K562 (cell line): Measurements from ENCODE around the gene C1QTNF8. TPM values are rescaled to one million over a fixed set of nuclear protein-coding genes. Genes with fewer than 3 reads are reported as not detected.

Source experiments
- KDM5B ChIP-seq: fragments of 200-600 bp; sonication (generic); IDR thresholded peaks from 2 replicates; pipeline ENCODE4 v1.6.1; 2012; ENCODE audit warnings: low read depth, mild to moderate bottlenecking, moderate library complexity, low read length, control low read depth, inconsistent platforms; ENCODE audit not compliant: insufficient replicate concordance
- LCOR ChIP-seq: sonication (generic); formaldehyde crosslinking; IDR thresholded peaks from 2 replicates; pipeline ENCODE4 v1.8.0; 2022; ENCODE audit warnings: mild to moderate bottlenecking, missing genetic modification reagents
- LEF1 ChIP-seq: fragments of 450-650 bp; IDR thresholded peaks from 2 replicates; pipeline ENCODE4 v1.6.1; 2016; ENCODE audit warnings: mild to moderate bottlenecking
- NEUROD1 ChIP-seq: fragments of 150-350 bp; IDR thresholded peaks from 2 replicates; pipeline ENCODE4 v1.6.1; 2014; ENCODE audit warnings: borderline replicate concordance, low read length, low read depth; ENCODE audit not compliant: partially characterized antibody
- TOE1 ChIP-seq, 2 experiments: fragments of 450-650 bp in 1 of 2; sonication (generic) in 1 of 2; formaldehyde crosslinking in 1 of 2; IDR thresholded peaks; 2 replicates each; pipeline versions ENCODE4 v1.7.1 to v1.8.0; 2016 to 2022; ENCODE audit warnings: borderline replicate concordance in 2 of 2, mild to moderate bottlenecking in 2 of 2, antibody characterized with exemption in 1 of 2, inconsistent platforms in 1 of 2, low read depth in 1 of 2, missing genetic modification reagents in 1 of 2, moderate library complexity in 1 of 2
- ZKSCAN3 ChIP-seq: fragments of 250-450 bp; sonication (Bioruptor Pico); IDR thresholded peaks from 2 replicates; pipeline ENCODE4 v1.4.0; 2020
- ZNF518B ChIP-seq: fragments of 250-450 bp; sonication (Bioruptor Pico); IDR thresholded peaks from 2 replicates; pipeline ENCODE4 v1.5.0; 2021; ENCODE audit warnings: mild to moderate bottlenecking, moderate library complexity
- polyA plus RNA-seq, 8 experiments: library from polyadenylated mRNA; depleted of rRNA in 4 of 8; stranded (reverse) in 5 of 8; unstranded in 3 of 8; fragments of >200 nt; fragmentation: Nextera tagmentation in 2 of 8; fragmentation: Illumina TruSeq in 1 of 8; extraction: Ambion mirVana in 2 of 8; extraction: Trizol in 1 of 8; gene quantifications; 2 replicates each; pipeline versions ENCODE4 v1.2.1 to v1.2.3, GENCODE V29; 2011 to 2014; ENCODE audit warnings: inconsistent platforms in 1 of 8, missing spikeins in 1 of 8
- total RNA-seq, 7 experiments: library from RNA; depleted of rRNA in 6 of 7; stranded (reverse); fragments of >200 nt in 6 of 7; fragmentation: Illumina TruSeq in 2 of 7; extraction: Trizol in 2 of 7; gene quantifications; 2 replicates each; pipeline versions ENCODE4 v1.2.1 to v1.2.3, GENCODE V29; 2011 to 2021; ENCODE audit warnings: low replicate concordance in 1 of 7
- TF ChIP-seq, protein P1 (sequence below): sonication (generic); formaldehyde crosslinking; IDR thresholded peaks from 2 replicates; pipeline ENCODE4 v1.8.0; 2023; ENCODE audit warnings: missing genetic modification reagents, mild to moderate bottlenecking, borderline replicate concordance
- TF ChIP-seq, protein P2 (sequence below): fragments of 450-650 bp; IDR thresholded peaks from 2 replicates; pipeline ENCODE4 v1.6.1; 2014; ENCODE audit warnings: low read depth, mild to moderate bottlenecking, moderate library complexity, borderline replicate concordance

Gene C1QTNF8
- total and polyA plus RNA-seq, 9 of the 15 experiments (the other 6 are each of a cell fraction or from before 2014, with no cell fraction given) = not detected

GRCh38 chr16:1112506-1113184 lies 16.6 kb upstream of the C1QTNF8 start (continued):
- TF ChIP-seq, protein P1, sequence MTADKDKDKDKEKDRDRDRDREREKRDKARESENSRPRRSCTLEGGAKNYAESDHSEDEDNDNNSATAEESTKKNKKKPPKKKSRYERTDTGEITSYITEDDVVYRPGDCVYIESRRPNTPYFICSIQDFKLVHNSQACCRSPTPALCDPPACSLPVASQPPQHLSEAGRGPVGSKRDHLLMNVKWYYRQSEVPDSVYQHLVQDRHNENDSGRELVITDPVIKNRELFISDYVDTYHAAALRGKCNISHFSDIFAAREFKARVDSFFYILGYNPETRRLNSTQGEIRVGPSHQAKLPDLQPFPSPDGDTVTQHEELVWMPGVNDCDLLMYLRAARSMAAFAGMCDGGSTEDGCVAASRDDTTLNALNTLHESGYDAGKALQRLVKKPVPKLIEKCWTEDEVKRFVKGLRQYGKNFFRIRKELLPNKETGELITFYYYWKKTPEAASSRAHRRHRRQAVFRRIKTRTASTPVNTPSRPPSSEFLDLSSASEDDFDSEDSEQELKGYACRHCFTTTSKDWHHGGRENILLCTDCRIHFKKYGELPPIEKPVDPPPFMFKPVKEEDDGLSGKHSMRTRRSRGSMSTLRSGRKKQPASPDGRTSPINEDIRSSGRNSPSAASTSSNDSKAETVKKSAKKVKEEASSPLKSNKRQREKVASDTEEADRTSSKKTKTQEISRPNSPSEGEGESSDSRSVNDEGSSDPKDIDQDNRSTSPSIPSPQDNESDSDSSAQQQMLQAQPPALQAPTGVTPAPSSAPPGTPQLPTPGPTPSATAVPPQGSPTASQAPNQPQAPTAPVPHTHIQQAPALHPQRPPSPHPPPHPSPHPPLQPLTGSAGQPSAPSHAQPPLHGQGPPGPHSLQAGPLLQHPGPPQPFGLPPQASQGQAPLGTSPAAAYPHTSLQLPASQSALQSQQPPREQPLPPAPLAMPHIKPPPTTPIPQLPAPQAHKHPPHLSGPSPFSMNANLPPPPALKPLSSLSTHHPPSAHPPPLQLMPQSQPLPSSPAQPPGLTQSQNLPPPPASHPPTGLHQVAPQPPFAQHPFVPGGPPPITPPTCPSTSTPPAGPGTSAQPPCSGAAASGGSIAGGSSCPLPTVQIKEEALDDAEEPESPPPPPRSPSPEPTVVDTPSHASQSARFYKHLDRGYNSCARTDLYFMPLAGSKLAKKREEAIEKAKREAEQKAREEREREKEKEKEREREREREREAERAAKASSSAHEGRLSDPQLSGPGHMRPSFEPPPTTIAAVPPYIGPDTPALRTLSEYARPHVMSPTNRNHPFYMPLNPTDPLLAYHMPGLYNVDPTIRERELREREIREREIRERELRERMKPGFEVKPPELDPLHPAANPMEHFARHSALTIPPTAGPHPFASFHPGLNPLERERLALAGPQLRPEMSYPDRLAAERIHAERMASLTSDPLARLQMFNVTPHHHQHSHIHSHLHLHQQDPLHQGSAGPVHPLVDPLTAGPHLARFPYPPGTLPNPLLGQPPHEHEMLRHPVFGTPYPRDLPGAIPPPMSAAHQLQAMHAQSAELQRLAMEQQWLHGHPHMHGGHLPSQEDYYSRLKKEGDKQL (CRISPR knock-in tag) = no peak
- TF ChIP-seq LEF1 (no peak), LCOR (no peak), ZKSCAN3 (CRISPR knock-in tag) (no peak), ZNF518B (CRISPR knock-in tag) (no peak), TOE1 (IDR thresholded peaks at IDR 0.05; ENCODE audit: borderline replicate concordance) (no peak), TOE1 (CRISPR knock-in tag; IDR thresholded peaks at IDR 0.05; ENCODE audit: borderline replicate concordance, low read depth) (no peak), KDM5B (no peak), NEUROD1 (no peak)
- TF ChIP-seq, protein P2, sequence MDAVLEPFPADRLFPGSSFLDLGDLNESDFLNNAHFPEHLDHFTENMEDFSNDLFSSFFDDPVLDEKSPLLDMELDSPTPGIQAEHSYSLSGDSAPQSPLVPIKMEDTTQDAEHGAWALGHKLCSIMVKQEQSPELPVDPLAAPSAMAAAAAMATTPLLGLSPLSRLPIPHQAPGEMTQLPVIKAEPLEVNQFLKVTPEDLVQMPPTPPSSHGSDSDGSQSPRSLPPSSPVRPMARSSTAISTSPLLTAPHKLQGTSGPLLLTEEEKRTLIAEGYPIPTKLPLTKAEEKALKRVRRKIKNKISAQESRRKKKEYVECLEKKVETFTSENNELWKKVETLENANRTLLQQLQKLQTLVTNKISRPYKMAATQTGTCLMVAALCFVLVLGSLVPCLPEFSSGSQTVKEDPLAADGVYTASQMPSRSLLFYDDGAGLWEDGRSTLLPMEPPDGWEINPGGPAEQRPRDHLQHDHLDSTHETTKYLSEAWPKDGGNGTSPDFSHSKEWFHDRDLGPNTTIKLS = no peak
- TF ChIP-seq, all 486 proteins: peak for 0
